ENCODE results near the gene GPC6.

Gene GPC6

DNA sequence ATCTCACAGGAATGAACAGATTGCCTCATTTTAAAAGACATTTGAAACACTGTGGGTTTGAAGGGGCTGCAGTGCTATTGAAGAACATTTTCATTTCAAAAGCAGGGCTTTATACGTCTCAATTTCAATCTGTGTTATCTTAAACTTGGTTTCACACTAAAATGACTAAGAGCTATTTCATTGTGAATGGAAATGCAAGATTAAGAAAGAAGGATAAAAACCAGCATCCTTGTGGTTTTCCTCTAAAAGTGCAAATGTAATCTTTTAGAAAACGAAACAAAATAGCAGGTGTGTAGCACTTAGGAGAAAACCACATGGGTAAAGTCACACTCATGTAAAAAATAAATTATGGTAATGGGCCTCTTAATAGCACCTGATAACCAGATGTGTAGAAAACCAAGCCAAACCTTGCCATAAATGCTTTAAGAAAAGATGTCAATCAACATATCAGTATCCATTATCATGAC is 397.7 kb downstream of the GPC6 start:
- Histone ChIP-seq H3K36me3 (ENCODE audit: low read depth) (no peaks in the 10 kb centered on the region), H3K4me3 (ENCODE audit: severe bottlenecking) (no peak overlapping the region), H3K27ac (ENCODE audit: poor library complexity, severe bottlenecking) (no peak overlapping the region), H3K4me1 (ENCODE audit: insufficient read depth, poor library complexity, severe bottlenecking) (no peaks in the 10 kb centered on the region), H3K9me3 (ENCODE audit: severe bottlenecking) (no peaks in the 10 kb centered on the region), H3K27me3 (ENCODE audit: insufficient read depth, poor library complexity, severe bottlenecking) (no peaks in the 10 kb centered on the region)
- TF ChIP-seq, protein P1, sequence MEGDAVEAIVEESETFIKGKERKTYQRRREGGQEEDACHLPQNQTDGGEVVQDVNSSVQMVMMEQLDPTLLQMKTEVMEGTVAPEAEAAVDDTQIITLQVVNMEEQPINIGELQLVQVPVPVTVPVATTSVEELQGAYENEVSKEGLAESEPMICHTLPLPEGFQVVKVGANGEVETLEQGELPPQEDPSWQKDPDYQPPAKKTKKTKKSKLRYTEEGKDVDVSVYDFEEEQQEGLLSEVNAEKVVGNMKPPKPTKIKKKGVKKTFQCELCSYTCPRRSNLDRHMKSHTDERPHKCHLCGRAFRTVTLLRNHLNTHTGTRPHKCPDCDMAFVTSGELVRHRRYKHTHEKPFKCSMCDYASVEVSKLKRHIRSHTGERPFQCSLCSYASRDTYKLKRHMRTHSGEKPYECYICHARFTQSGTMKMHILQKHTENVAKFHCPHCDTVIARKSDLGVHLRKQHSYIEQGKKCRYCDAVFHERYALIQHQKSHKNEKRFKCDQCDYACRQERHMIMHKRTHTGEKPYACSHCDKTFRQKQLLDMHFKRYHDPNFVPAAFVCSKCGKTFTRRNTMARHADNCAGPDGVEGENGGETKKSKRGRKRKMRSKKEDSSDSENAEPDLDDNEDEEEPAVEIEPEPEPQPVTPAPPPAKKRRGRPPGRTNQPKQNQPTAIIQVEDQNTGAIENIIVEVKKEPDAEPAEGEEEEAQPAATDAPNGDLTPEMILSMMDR (IDR thresholded peaks at IDR 0.05; ENCODE audit: poor library complexity, severe bottlenecking) = no peak
- ATAC-seq (ENCODE audit: low read depth) (no peak), DNase-seq (ENCODE audit: low spot score) (no peak)

DNA sequence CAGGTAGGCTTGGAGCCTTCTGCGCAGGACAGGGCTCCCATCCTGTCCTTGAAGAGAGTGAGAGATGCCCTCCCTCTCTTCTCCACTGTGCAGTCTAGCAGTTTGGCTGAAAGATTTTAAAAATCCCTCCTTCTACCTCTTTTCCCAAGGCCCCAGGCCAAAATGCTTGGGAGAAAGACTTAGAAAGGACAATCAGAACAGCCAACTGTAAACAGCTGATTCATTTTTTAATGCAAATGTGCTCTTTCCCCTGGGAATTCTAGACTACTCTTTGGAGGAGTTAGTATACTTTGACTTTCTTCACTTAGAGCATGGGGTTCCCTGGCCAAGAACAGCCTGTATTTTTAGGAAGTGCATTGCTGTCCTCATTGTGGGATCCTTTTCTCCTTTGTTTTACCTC is 398.9 kb downstream of the GPC6 start:
- ATAC-seq (ENCODE audit: low read depth) (no peak), DNase-seq (ENCODE audit: low spot score) (no peak)
- Histone ChIP-seq H3K27me3 (ENCODE audit: insufficient read depth, poor library complexity, severe bottlenecking) (no peaks in the 10 kb centered on the region), H3K4me1 (ENCODE audit: insufficient read depth, poor library complexity, severe bottlenecking) (no peaks in the 10 kb centered on the region), H3K27ac (ENCODE audit: poor library complexity, severe bottlenecking) (no peak overlapping the region), H3K4me3 (ENCODE audit: severe bottlenecking) (no peak overlapping the region), H3K36me3 (ENCODE audit: low read depth) (no peaks in the 10 kb centered on the region), H3K9me3 (ENCODE audit: severe bottlenecking) (no peaks in the 10 kb centered on the region)
- TF ChIP-seq, protein P1 (IDR thresholded peaks at IDR 0.05; ENCODE audit: poor library complexity, severe bottlenecking) = no peak

GRCh38 chr13:93628136-93628797 is 401.7 kb downstream of the GPC6 start:
- H3K9me3 ChIP-seq (ENCODE audit: severe bottlenecking) = no peaks in the 10 kb centered on the region
- H3K4me1 ChIP-seq (ENCODE audit: insufficient read depth, poor library complexity, severe bottlenecking) = no peaks in the 10 kb centered on the region
- TF ChIP-seq, protein P1 (IDR thresholded peaks at IDR 0.05; ENCODE audit: poor library complexity, severe bottlenecking) = no peak
- H3K36me3 ChIP-seq (ENCODE audit: low read depth) = no peaks in the 10 kb centered on the region
- ATAC-seq (ENCODE audit: low read depth) = no peak
- no peak overlapping the region for H3K27ac ChIP-seq (ENCODE audit: poor library complexity, severe bottlenecking)
- H3K27me3 ChIP-seq (ENCODE audit: insufficient read depth, poor library complexity, severe bottlenecking) = no peaks in the 10 kb centered on the region
- DNase-seq (ENCODE audit: low spot score) = no peak
- no peak overlapping the region for H3K4me3 ChIP-seq (ENCODE audit: severe bottlenecking)

DNA sequence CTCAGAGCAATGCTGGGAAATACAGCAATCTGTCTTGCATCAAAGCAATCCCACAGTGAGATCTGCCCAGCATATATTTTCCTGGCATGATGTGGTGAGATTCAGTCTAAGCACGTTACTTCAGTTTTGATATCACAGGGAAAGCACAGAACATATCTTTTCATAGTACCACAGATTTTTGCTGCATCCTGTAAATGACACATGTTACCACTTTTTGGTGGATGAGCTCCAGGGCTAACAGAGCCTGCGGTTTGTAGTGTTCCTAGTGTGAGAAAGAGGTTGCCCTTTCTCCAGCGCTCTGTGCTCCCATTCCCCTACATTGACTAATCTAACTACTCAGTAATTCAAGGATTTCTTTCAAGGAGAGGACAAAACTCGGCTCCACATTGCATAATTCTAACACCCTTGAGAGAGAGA is 409.0 kb downstream of the GPC6 start:
- Histone ChIP-seq H3K36me3 (ENCODE audit: low read depth) (no peaks in the 10 kb centered on the region), H3K27me3 (ENCODE audit: insufficient read depth, poor library complexity, severe bottlenecking) (no peaks in the 10 kb centered on the region), H3K9me3 (ENCODE audit: severe bottlenecking) (no peaks in the 10 kb centered on the region), H3K4me1 (ENCODE audit: insufficient read depth, poor library complexity, severe bottlenecking) (no peaks in the 10 kb centered on the region), H3K4me3 (ENCODE audit: severe bottlenecking) (no peak overlapping the region), H3K27ac (ENCODE audit: poor library complexity, severe bottlenecking) (no peak overlapping the region)
- TF ChIP-seq, protein P1 (IDR thresholded peaks at IDR 0.05; ENCODE audit: poor library complexity, severe bottlenecking) = no peak
- no peak for ATAC-seq (ENCODE audit: low read depth)
- DNase-seq (ENCODE audit: low spot score) = no peak

- no peaks in the 10 kb centered on the region for H3K27me3 ChIP-seq (ENCODE audit: insufficient read depth, poor library complexity, severe bottlenecking)
- H3K27ac ChIP-seq (ENCODE audit: poor library complexity, severe bottlenecking) = no peak overlapping the region
- no peaks in the 10 kb centered on the region for H3K4me1 ChIP-seq (ENCODE audit: insufficient read depth, poor library complexity, severe bottlenecking)
- DNase-seq (ENCODE audit: low spot score) (no peak), ATAC-seq (ENCODE audit: low read depth) (no peak)
- no peaks in the 10 kb centered on the region for H3K9me3 ChIP-seq (ENCODE audit: severe bottlenecking)
- H3K36me3 ChIP-seq (ENCODE audit: low read depth) = no peaks in the 10 kb centered on the region
- no peak overlapping the region for H3K4me3 ChIP-seq (ENCODE audit: severe bottlenecking)
- TF ChIP-seq, protein P1 (IDR thresholded peaks at IDR 0.05; ENCODE audit: poor library complexity, severe bottlenecking) = no peak
Observed at GRCh38 chr13:93637852-93638251, 411.2 kb downstream of the GPC6 start.
